Lung (tissue), 16 donors: Measurements from ENCODE around the gene GEMIN5. TPM values are rescaled to one million over a fixed set of nuclear protein-coding genes. Genes with fewer than 3 reads are reported as not detected.
A peak's percentile ranks its signal among the peaks of the same experiment; 100 is the strongest.
"Not testable (repeated sequence)": the region's sequence is repeated elsewhere in the genome, so short reads cannot be mapped to it uniquely, and the experiment has no call there.

Experiments used
- ATAC-seq: fragments of 200-7000 bp; cut with Tn5 transposase; one replicate; pipeline ENCODE4 v1.9.1; 2020; ENCODE audit warnings: moderate number of reproducible peaks; ENCODE audit not compliant: insufficient read depth, low FRiP score
- DNase-seq, 3 donors: peaks; one replicate each; pipeline ENCODE4 v3.0.0-alpha.2; 2013 to 2017
- H3K27ac ChIP-seq, 2 donors: one replicate each; pipeline ENCODE4 v1.5.1; 2013; ENCODE audit warnings: mild to moderate bottlenecking in 2 of 2, moderate library complexity in 2 of 2, control low read depth in 1 of 2, inconsistent platforms in 1 of 2, low read depth in 1 of 2, low read length in 1 of 2
- H3K27me3 ChIP-seq, 3 donors: one replicate each; pipeline ENCODE4 v1.5.1; 2013; ENCODE audit warnings: low read length in 2 of 3; ENCODE audit not compliant: control insufficient read depth in 3 of 3, insufficient read depth in 3 of 3
- H3K36me3 ChIP-seq, 4 donors: one replicate each; pipeline ENCODE4 v1.5.1; 2013; ENCODE audit warnings: low read length in 4 of 4, mild to moderate bottlenecking in 1 of 4, moderate library complexity in 1 of 4; ENCODE audit not compliant: control insufficient read depth in 4 of 4, insufficient read depth in 4 of 4
- H3K4me1 ChIP-seq, 5 donors: one replicate each; pipeline ENCODE4 v1.5.1; 2013; ENCODE audit warnings: low read length in 5 of 5, mild to moderate bottlenecking in 2 of 5, moderate library complexity in 1 of 5; ENCODE audit not compliant: control insufficient read depth in 5 of 5, insufficient read depth in 5 of 5
- H3K4me3 ChIP-seq: one replicate; pipeline ENCODE4 v1.5.1; 2013; ENCODE audit warnings: mild to moderate bottlenecking, control low read depth, moderate library complexity
- H3K9ac ChIP-seq, 2 donors: one replicate each; pipeline ENCODE4 v1.5.1; 2013; ENCODE audit warnings: low read length in 2 of 2, control low read depth in 1 of 2; ENCODE audit not compliant: insufficient read depth in 1 of 2
- H3K9me3 ChIP-seq, 4 donors: one replicate each; pipeline ENCODE4 v1.5.1; 2013; ENCODE audit warnings: low read length in 3 of 4, mild to moderate bottlenecking in 1 of 4, moderate library complexity in 1 of 4; ENCODE audit not compliant: control insufficient read depth in 4 of 4, insufficient read depth in 3 of 4
- CTCF ChIP-seq: IDR thresholded peaks from 2 replicates; pipeline ENCODE4 v1.5.1; 2012; ENCODE audit warnings: mild to moderate bottlenecking; ENCODE audit errors: control extremely low read depth, extremely low read depth
- WGBS, 2 donors: extraction: QIAGEN DNeasy Blood & Tissue Kit; methylation state at CpG; one replicate each; pipeline ENCODE4 v1.1.7; 2013; 5-methylcytosine and 5-hydroxymethylcytosine counted together
- long read RNA-seq, 5 donors: transcript quantifications; one replicate each; lab custom pipeline, GENCODE V29; 2026
- polyA plus RNA-seq, 2 donors: library from polyadenylated mRNA; stranded (reverse); fragments of 200-250 nt; gene quantifications; one replicate each; pipeline ENCODE4 v1.2.1, GENCODE V29; 2013
- total RNA-seq, 2 donors: library from RNA; depleted of rRNA in 1 of 2; stranded (reverse); fragments of >200 nt in 1 of 2; gene quantifications; one replicate each; pipeline ENCODE4 v1.2.1, GENCODE V29; 2014 to 2021
- donor health status: control.
- donor health status: control.
- donor health status: Bipolar disorder and iron deficiency.
- donor health status: healthy.
- donor health status: DM: yes; HTN: yes; CAD: no.

Gene GEMIN5
- 10 to 100 TPM; 15.5 to 18.3 TPM for total RNA-seq
- polyA plus RNA-seq, result 1 to 10 TPM; 2.8 to 6.1 TPM
- long read RNA-seq, donor 1, partial matches to known transcripts, result 53 of 87 reads
- long read RNA-seq, donor 1, other reads (novel, unspliced or antisense), result 34 of 87 reads
- long read RNA-seq, donor 2, result 0 reads
- long read RNA-seq, donor 3, result 0 reads
- long read RNA-seq, donor 4, result 0 reads
- long read RNA-seq, donor 5, full-length matches to known transcripts, result 3 of 3 reads
- long read RNA-seq, donor 5, partial matches to known transcripts, result 0 of 3 reads
- long read RNA-seq, donor 5, other reads (novel, unspliced or antisense), result 0 of 3 reads

- no peaks in the 10 kb centered on the region for H3K27me3 ChIP-seq
- peaks cover 0 to 26% (median 6%) of the 10 kb centered on the region in 5 donors for H3K4me1 ChIP-seq
- DNase-seq (peak; percentile 86 to 93 (median 88)), ATAC-seq (peak; percentile 95)
- TF ChIP-seq CTCF, result no peak
- 0 to 1% methylated on average over 61 of the region's 61 CpGs for WGBS, 2 donors
- H3K27ac ChIP-seq, result peak within 1 kb of the TSS; percentile 66 to 75
- H3K9ac ChIP-seq, result peak within 1 kb of the TSS; percentile 51 to 78
- no peaks in the 10 kb centered on the region for H3K9me3 ChIP-seq
- H3K4me3 ChIP-seq, result peak within 1 kb of the TSS; percentile 93
- H3K36me3 ChIP-seq, result peaks cover 0 to 9% (median 3%) of the 10 kb centered on the region in 4 donors
These were observed at the start of gene GEMIN5 for GRCh38 chr5:154937718-154938466. Gene GEMIN5, minus strand, starts transcription at chr5:154938211. Its CDS starts 78 bp downstream, at chr5:154938133.

GRCh38 chr5:154986151-154986550, 48.1 kb upstream of the GEMIN5 start:
- H3K4me1 ChIP-seq, result peaks cover 0 to 2% (median 0%) of the 10 kb centered on the region in 5 donors
- peak in 2 of 3 donors; percentile 8 to 16 for DNase-seq
- TF ChIP-seq CTCF, result no peak
- no peak overlapping the region for H3K4me3 ChIP-seq
- H3K9me3 ChIP-seq, result no peaks in the 10 kb centered on the region
- 67 to 85% methylated on average over 4 of the region's 4 CpGs for WGBS, 2 donors
- no peak for ATAC-seq
- no peak overlapping the region for H3K27ac ChIP-seq
- no peaks in the 10 kb centered on the region for H3K36me3 ChIP-seq
- H3K9ac ChIP-seq, result no peak overlapping the region
- peaks cover 0 to 5% (median 0%) of the 10 kb centered on the region in 3 donors for H3K27me3 ChIP-seq

GRCh38 chr5:154984946-154985516, 47.0 kb upstream of the GEMIN5 start:
- no peak for TF ChIP-seq CTCF
- no peak for DNase-seq
- WGBS, 2 donors, result 55 to 72% methylated on average over 8 of the region's 8 CpGs
- Histone ChIP-seq H3K4me3 (no peak overlapping the region), H3K36me3 (no peaks in the 10 kb centered on the region), H3K9ac (no peak overlapping the region), H3K9me3 (no peaks in the 10 kb centered on the region), H3K4me1 (peaks cover 0 to 2% (median 0%) of the 10 kb centered on the region in 5 donors), H3K27ac (no peak overlapping the region), H3K27me3 (peaks cover 0 to 5% (median 0%) of the 10 kb centered on the region in 3 donors)
- no peak for ATAC-seq

- WGBS, 2 donors, result 82 to 89% methylated on average over 2 of the region's 2 CpGs
- not testable (repeated sequence) for DNase-seq, H3K9me3 ChIP-seq, H3K36me3 ChIP-seq, H3K27me3 ChIP-seq, H3K4me1 ChIP-seq, ATAC-seq, H3K4me3 ChIP-seq, H3K27ac ChIP-seq, H3K9ac ChIP-seq
These were observed 40.3 kb upstream of the GEMIN5 start for GRCh38 chr5:154978294-154978693.
